Trophoblast cell (in vitro differentiated cells and primary cell): Measurements from ENCODE around the gene SLC6A1.

Experiments used
- DNase-seq, 2 donors: peaks; one replicate each; pipeline ENCODE4 v3.0.0-alpha.2; 2016
- H2AFZ ChIP-seq: 2 replicates; pipeline ENCODE4 v1.6.1; 2013; ENCODE audit warnings: low read length, moderate library complexity, mild to moderate bottlenecking; ENCODE audit not compliant: insufficient read depth, poor library complexity
- H2AK5ac ChIP-seq: 2 replicates; pipeline ENCODE4 v1.6.1; 2013; ENCODE audit warnings: mild to moderate bottlenecking, low read length
- H2BK120ac ChIP-seq: 2 replicates; pipeline ENCODE4 v1.6.1; 2013; ENCODE audit warnings: low read length, mild to moderate bottlenecking, moderate library complexity; ENCODE audit not compliant: insufficient read depth, poor library complexity
- H2BK12ac ChIP-seq: 2 replicates; pipeline ENCODE4 v1.6.1; 2013; ENCODE audit warnings: mild to moderate bottlenecking, low read length, moderate library complexity
- H2BK5ac ChIP-seq: 2 replicates; pipeline ENCODE4 v1.6.1; 2013; ENCODE audit warnings: low read length, low read depth, moderate library complexity, mild to moderate bottlenecking; ENCODE audit not compliant: poor library complexity
- H3K14ac ChIP-seq: 2 replicates; pipeline ENCODE4 v1.6.1; 2013; ENCODE audit warnings: mild to moderate bottlenecking, low read length
- H3K18ac ChIP-seq: 2 replicates; pipeline ENCODE4 v1.6.1; 2013; ENCODE audit warnings: mild to moderate bottlenecking, low read length
- H3K23ac ChIP-seq: 2 replicates; pipeline ENCODE4 v1.6.1; 2013; ENCODE audit warnings: low read length
- H3K27ac ChIP-seq: 2 replicates; pipeline ENCODE4 v1.5.1; 2013; ENCODE audit warnings: low read depth, mild to moderate bottlenecking, inconsistent platforms, low read length, moderate library complexity
- H3K27me3 ChIP-seq: 2 replicates; pipeline ENCODE4 v1.6.1; 2013; ENCODE audit warnings: inconsistent platforms, mild to moderate bottlenecking, low read length, moderate library complexity; ENCODE audit not compliant: insufficient read depth
- H3K36me3 ChIP-seq, 2 experiments: 1 replicate in 1 of 2; 2 replicates in 1 of 2; pipeline ENCODE4 v1.6.1; 2013; ENCODE audit warnings: low read length in 2 of 2, mild to moderate bottlenecking in 2 of 2, moderate library complexity in 1 of 2; ENCODE audit not compliant: insufficient read depth in 2 of 2, control insufficient read depth in 1 of 2
- H3K4ac ChIP-seq: 2 replicates; pipeline ENCODE4 v1.6.1; 2013; ENCODE audit warnings: low read depth, mild to moderate bottlenecking, low read length, moderate library complexity
- H3K4me1 ChIP-seq, 2 experiments: 1 replicate in 1 of 2; 2 replicates in 1 of 2; pipeline ENCODE4 v1.6.1; 2013; ENCODE audit warnings: low read length in 2 of 2, mild to moderate bottlenecking in 2 of 2, moderate library complexity in 1 of 2; ENCODE audit not compliant: insufficient read depth in 2 of 2, control insufficient read depth in 1 of 2
- H3K4me2 ChIP-seq: 2 replicates; pipeline ENCODE4 v1.6.1; 2013; ENCODE audit warnings: inconsistent platforms, mild to moderate bottlenecking, low read length, moderate library complexity
- H3K4me3 ChIP-seq: 2 replicates; pipeline ENCODE4 v1.5.1; 2013; ENCODE audit warnings: mild to moderate bottlenecking, low read depth, low read length, inconsistent platforms
- H3K79me1 ChIP-seq: one replicate; pipeline ENCODE4 v1.6.1; 2013; ENCODE audit warnings: low read length
- H3K79me2 ChIP-seq: 2 replicates; pipeline ENCODE4 v1.6.1; 2013; ENCODE audit warnings: low read length, mild to moderate bottlenecking; ENCODE audit not compliant: control insufficient read depth, insufficient read depth, poor library complexity
- H3K9ac ChIP-seq: 2 replicates; pipeline ENCODE4 v1.6.1; 2013; ENCODE audit warnings: mild to moderate bottlenecking, low read length
- H3K9me3 ChIP-seq: 2 replicates; pipeline ENCODE4 v1.6.1; 2013; ENCODE audit warnings: low read depth, mild to moderate bottlenecking, control low read depth, inconsistent platforms, low read length; ENCODE audit not compliant: insufficient read depth
- H4K12ac ChIP-seq: 2 replicates; pipeline ENCODE4 v1.6.1; 2013; ENCODE audit warnings: low read depth, mild to moderate bottlenecking, low read length, moderate library complexity
- H4K8ac ChIP-seq: 2 replicates; pipeline ENCODE4 v1.6.1; 2013; ENCODE audit warnings: low read depth, mild to moderate bottlenecking, low read length, moderate library complexity
- H4K91ac ChIP-seq: one replicate; pipeline ENCODE4 v1.6.1; 2013; ENCODE audit warnings: low read depth, mild to moderate bottlenecking, low read length, moderate library complexity
- WGBS: extraction: QIAGEN DNeasy Blood & Tissue Kit; methylation state at CpG from one replicate; pipeline ENCODE4 v1.1.7; 2013; ENCODE audit warnings: missing lambda C conversion rate; ENCODE audit not compliant: insufficient read length, insufficient coverage; ENCODE audit errors: extremely low coverage; 5-methylcytosine and 5-hydroxymethylcytosine counted together

SLC6A1 gene

DNA sequence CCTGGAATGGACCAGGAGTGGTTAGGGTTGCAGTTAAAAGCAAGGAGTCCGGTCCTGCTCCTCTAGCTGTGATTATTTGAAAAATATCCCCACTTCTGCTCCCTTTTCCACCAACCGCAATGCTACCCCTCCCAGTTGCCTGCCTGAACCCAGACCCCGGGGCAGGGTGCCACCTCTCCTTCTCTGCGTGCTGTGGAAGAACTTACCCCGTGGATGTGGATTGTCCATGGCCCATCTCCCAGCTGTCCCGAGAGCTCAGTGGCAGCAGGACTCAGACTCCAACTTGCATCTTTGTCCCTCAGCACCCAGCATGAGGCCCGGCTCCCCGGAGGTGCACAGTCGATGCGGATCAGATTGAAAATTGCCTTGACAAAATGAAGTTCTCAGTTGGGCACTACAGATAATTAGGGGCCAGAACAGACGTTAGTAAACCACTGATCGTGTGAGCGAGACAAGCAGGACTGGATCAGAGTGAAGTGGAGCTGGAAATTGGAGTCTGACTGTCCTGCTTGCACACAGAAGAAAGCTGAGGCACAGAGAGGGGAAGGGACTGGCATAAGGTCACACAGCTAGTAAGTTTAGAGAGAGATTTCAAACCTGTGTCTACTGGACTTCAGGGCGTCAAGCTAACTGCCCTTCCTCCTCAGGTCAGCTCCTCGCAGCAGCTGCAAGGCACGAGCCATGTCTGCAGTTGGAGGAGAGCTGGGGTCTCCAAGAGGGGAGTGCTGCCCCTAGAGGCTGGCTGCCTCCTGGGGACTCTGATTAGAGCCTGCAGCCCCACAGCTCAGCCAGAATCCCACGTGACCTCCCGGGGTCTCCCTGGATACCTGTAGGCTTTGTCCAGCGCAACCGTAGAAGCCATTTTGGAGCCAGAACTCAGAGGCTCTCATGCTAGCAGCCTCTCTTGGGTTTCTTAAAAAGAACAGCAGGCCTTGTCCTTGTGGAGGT lies 14.7 kb downstream of the SLC6A1 start:
- no CpG with 5 or more reads among the region's 20 CpGs for WGBS
- Histone ChIP-seq H3K4me3 (no peak overlapping the region), H3K36me3 (no peaks in the 10 kb centered on the region), H3K9me3 (no peaks in the 10 kb centered on the region), H3K4me2 (no peak overlapping the region), H4K12ac (no peak overlapping the region), H2BK12ac (no peak overlapping the region), H3K79me1 (no peaks in the 10 kb centered on the region), H3K4ac (no peak overlapping the region), H3K79me2 (no peaks in the 10 kb centered on the region), H3K9ac (no peak overlapping the region), H4K8ac (no peak overlapping the region), H3K23ac (no peak overlapping the region), H3K14ac (no peak overlapping the region), H4K91ac (no peak overlapping the region), H3K4me1 (no peaks in the 10 kb centered on the region), H2AFZ (no peak overlapping the region), H2AK5ac (no peak overlapping the region), H3K27me3 (no peaks in the 10 kb centered on the region), H3K27ac (no peak overlapping the region), H2BK5ac (no peak overlapping the region), H3K18ac (no peak overlapping the region), H2BK120ac (no peak overlapping the region)
- DNase-seq, result no peak

GRCh38 chr3:11009898-11010297 lies 17.4 kb downstream of the SLC6A1 start:
- Histone ChIP-seq H4K8ac (no peak overlapping the region), H2AFZ (no peak overlapping the region), H4K12ac (no peak overlapping the region), H3K14ac (no peak overlapping the region), H3K79me1 (no peaks in the 10 kb centered on the region), H3K9ac (no peak overlapping the region), H2BK12ac (no peak overlapping the region), H3K79me2 (no peaks in the 10 kb centered on the region), H3K36me3 (no peaks in the 10 kb centered on the region), H3K23ac (no peak overlapping the region), H3K4ac (no peak overlapping the region), H2BK5ac (no peak overlapping the region), H3K27me3 (no peaks in the 10 kb centered on the region), H3K4me3 (no peak overlapping the region), H4K91ac (no peak overlapping the region), H3K4me2 (no peak overlapping the region), H3K27ac (no peak overlapping the region), H2AK5ac (no peak overlapping the region), H3K18ac (no peak overlapping the region), H3K9me3 (no peaks in the 10 kb centered on the region), H3K4me1 (no peaks in the 10 kb centered on the region), H2BK120ac (no peak overlapping the region)
- DNase-seq, result no peak
- no CpG with 5 or more reads among the region's 4 CpGs for WGBS

DNA sequence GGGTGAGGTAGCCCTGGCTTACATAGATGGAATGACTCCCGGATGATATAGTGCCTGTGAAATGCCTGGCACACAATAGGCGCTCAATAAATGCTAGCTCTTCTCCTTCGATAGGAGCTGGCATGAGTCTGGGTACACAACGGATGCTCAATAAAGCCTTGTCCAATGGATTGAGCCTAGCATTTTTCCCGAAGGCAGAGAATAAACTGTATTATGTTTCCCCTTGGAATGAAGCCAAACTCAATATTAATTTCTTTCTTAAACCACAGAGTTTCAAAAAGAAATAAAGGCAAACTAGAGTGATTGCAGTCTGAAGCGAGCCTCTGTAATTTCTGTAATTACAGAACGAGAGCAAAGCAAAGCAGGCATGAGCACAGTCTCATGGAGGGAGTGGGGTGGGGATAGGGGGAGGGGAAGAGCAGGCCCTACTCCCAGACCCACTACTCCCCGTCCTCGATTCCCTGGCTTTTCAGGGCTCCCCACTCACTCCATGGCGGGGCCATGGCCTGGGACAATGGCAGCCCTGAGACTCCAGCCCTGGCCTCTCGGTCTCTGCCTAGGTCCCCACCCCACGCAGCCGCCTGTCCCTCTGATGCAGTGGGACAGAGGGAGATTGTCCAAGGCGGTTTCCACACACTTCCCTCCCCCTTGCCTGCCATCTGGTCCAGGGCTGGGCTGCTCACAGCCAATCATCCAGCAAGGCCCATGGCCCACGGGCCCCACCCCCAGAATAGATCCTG lies 18.0 kb downstream of the SLC6A1 start:
- Histone ChIP-seq H4K91ac (no peak overlapping the region), H2AFZ (no peak overlapping the region), H3K9me3 (no peaks in the 10 kb centered on the region), H2AK5ac (no peak overlapping the region), H3K23ac (no peak overlapping the region), H2BK5ac (no peak overlapping the region), H3K27ac (no peak overlapping the region), H3K4me2 (no peak overlapping the region), H3K36me3 (no peaks in the 10 kb centered on the region), H3K79me1 (no peaks in the 10 kb centered on the region), H3K4me1 (no peaks in the 10 kb centered on the region), H4K8ac (no peak overlapping the region), H3K18ac (no peak overlapping the region), H4K12ac (no peak overlapping the region), H3K9ac (no peak overlapping the region), H3K4me3 (no peak overlapping the region), H3K27me3 (no peaks in the 10 kb centered on the region), H3K14ac (no peak overlapping the region), H3K4ac (no peak overlapping the region), H2BK120ac (no peak overlapping the region), H3K79me2 (no peaks in the 10 kb centered on the region), H2BK12ac (no peak overlapping the region)
- no CpG with 5 or more reads among the region's 15 CpGs for WGBS
- no peak for DNase-seq

DNA sequence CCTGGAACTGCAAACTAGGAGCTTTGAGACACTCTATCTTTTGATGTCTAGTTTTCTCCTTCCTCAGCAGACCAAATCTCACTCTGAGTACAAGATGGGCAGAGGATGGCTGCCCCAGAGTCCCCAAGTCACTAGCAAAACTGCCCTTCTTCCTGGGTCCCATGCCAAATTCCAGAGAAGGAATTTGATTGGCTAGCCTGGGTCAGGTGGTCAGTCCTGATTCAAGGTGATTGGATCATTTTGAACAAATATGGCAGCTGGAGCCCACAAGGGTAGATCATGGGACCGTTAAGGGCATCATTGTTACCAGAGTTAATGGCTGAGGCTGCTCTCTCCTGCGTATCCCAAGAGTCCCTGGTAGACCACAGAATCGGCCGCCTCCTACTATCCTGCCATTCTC lies 21.7 kb downstream of the SLC6A1 start:
- Histone ChIP-seq H3K36me3 (no peaks in the 10 kb centered on the region), H3K9ac (no peak overlapping the region), H4K91ac (no peak overlapping the region), H3K27ac (no peak overlapping the region), H2AK5ac (no peak overlapping the region), H2BK120ac (no peak overlapping the region), H2AFZ (no peak overlapping the region), H3K4ac (no peak overlapping the region), H2BK5ac (no peak overlapping the region), H3K18ac (no peak overlapping the region), H4K8ac (no peak overlapping the region), H3K23ac (no peak overlapping the region), H2BK12ac (no peak overlapping the region), H3K4me2 (no peak overlapping the region), H4K12ac (no peak overlapping the region), H3K79me1 (no peaks in the 10 kb centered on the region), H3K79me2 (no peaks in the 10 kb centered on the region), H3K14ac (no peak overlapping the region), H3K4me3 (no peak overlapping the region), H3K4me1 (no peaks in the 10 kb centered on the region), H3K9me3 (no peaks in the 10 kb centered on the region), H3K27me3 (no peaks in the 10 kb centered on the region)
- DNase-seq, result no peak
- WGBS, result no CpG with 5 or more reads among the region's 4 CpGs
